OCI-LY7 (cell line): Measurements from ENCODE around the gene PIK3R3. TPM values are rescaled to one million over a fixed set of nuclear protein-coding genes. Genes with fewer than 3 reads are reported as not detected.

ENCODE experiments used
- BruUV-seq: library from RNA; stranded (reverse); fragments of 400-500 nt; replicated peaks from 2 replicates; lab custom pipeline; 2021; lab: Mats Ljungman, UMichigan
- CTCF ChIA-PET: fragments of 300-600 bp; sonication (Branson Sonifier 250); formaldehyde crosslinking; loops from one replicate; lab custom pipeline; 2022; ENCODE audit warnings: antibody characterized with exemption; ENCODE audit not compliant: unreplicated experiment; lab: Charles Lee
- POLR2A ChIA-PET: fragments of 300-600 bp; sonication (Branson Sonifier 250); formaldehyde crosslinking; loops from one replicate; lab custom pipeline; 2022; ENCODE audit warnings: antibody characterized with exemption; lab: Charles Lee
- DNase-seq: peaks from one replicate; pipeline ENCODE4 v3.0.0-alpha.2; 2015; ENCODE audit warnings: low spot score
- H2AFZ ChIP-seq: fragments of 200-600 bp; sonication (generic), shearing (Covaris generic); 2 replicates; pipeline ENCODE4 v1.6.1; 2014; ENCODE audit warnings: mild to moderate bottlenecking, antibody characterized with exemption, low read length, moderate library complexity
- H3K27ac ChIP-seq: fragments of 200-600 bp; sonication (generic); 2 replicates; pipeline ENCODE4 v1.5.1; 2014; ENCODE audit warnings: mixed run types, low read depth, mild to moderate bottlenecking, moderate library complexity, low read length, inconsistent platforms; ENCODE audit not compliant: poor library complexity, severe bottlenecking
- H3K36me3 ChIP-seq: fragments of 200-600 bp; sonication (generic); 2 replicates; pipeline ENCODE4 v1.6.1; 2014; ENCODE audit warnings: mild to moderate bottlenecking, antibody characterized with exemption, low read length, moderate library complexity, mixed read lengths; ENCODE audit not compliant: insufficient read depth
- H3K4me1 ChIP-seq: fragments of 200-600 bp; sonication (generic); 2 replicates; pipeline ENCODE4 v1.5.1; 2014; ENCODE audit warnings: mild to moderate bottlenecking, low read length; ENCODE audit not compliant: insufficient read depth, poor library complexity, severe bottlenecking
- H3K4me2 ChIP-seq: fragments of 200-600 bp; sonication (generic); 2 replicates; pipeline ENCODE4 v1.6.1; 2014; ENCODE audit warnings: mild to moderate bottlenecking, low read length
- H3K4me3 ChIP-seq: fragments of 200-600 bp; sonication (generic); 2 replicates; pipeline ENCODE4 v1.5.1; 2014; ENCODE audit warnings: mild to moderate bottlenecking, low read depth, low read length; ENCODE audit not compliant: poor library complexity, severe bottlenecking
- H3K79me2 ChIP-seq: fragments of 200-600 bp; sonication (generic); 2 replicates; pipeline ENCODE4 v1.6.1; 2016; ENCODE audit warnings: low read depth, mild to moderate bottlenecking, low read length, moderate library complexity, mixed read lengths; ENCODE audit not compliant: insufficient read depth
- H3K9me2 ChIP-seq: fragments of 200-600 bp; sonication (generic); 2 replicates; pipeline ENCODE4 v1.6.1; 2016; ENCODE audit warnings: mild to moderate bottlenecking, low read length, mixed read lengths; ENCODE audit not compliant: insufficient read depth
- H3K9me3 ChIP-seq: fragments of 200-600 bp; sonication (generic); 2 replicates; pipeline ENCODE4 v1.6.1; 2014; ENCODE audit warnings: mild to moderate bottlenecking, mixed run types, low read length, mixed read lengths
- H4K20me1 ChIP-seq: fragments of 200-600 bp; sonication (generic); 2 replicates; pipeline ENCODE4 v1.6.1; 2014; ENCODE audit warnings: mild to moderate bottlenecking, antibody characterized with exemption, low read length, moderate library complexity, mixed read lengths; ENCODE audit not compliant: insufficient read depth
- CTCF ChIP-seq: fragments of 200-600 bp; sonication (generic); conservative IDR thresholded peaks from 2 replicates; pipeline ENCODE4 v1.5.1; 2014; ENCODE audit warnings: mild to moderate bottlenecking, antibody characterized with exemption, low read length, moderate library complexity, mixed read lengths
- EZH2phosphoT487 ChIP-seq: fragments of 200-600 bp; sonication (generic); IDR thresholded peaks from 2 replicates; pipeline ENCODE4 v1.6.1; 2018; ENCODE audit warnings: low read depth, borderline replicate concordance, mild to moderate bottlenecking, mixed run types, antibody characterized with exemption, low read length, moderate library complexity, mixed read lengths
- intact Hi-C: fragments of 100-400 bp; cut with micrococcal nuclease; formaldehyde crosslinking; loops from one replicate; pipeline ENCODE4 v1.10.0; 2022; ENCODE audit not compliant: unreplicated experiment
- total RNA-seq, 2 experiments: library from RNA; depleted of rRNA in 1 of 2; stranded (reverse); fragments of >200 nt in 1 of 2; shearing (Covaris generic) in 1 of 2; gene quantifications; 2 replicates each; pipeline ENCODE4 v1.2.3, GENCODE V29; 2014 to 2022

PIK3R3 gene
- total RNA-seq, 2 experiments from 2014 or later: 12.7 to 27.0 TPM

- Histone ChIP-seq H3K4me3 (no peak overlapping the region), H4K20me1 (0 out of 2 replicates have a peak, but pooled peaks cover 6% of the 10 kb centered on the region), H3K27ac (no peak overlapping the region), H3K9me2 (no peaks in the 10 kb centered on the region), H3K36me3 (peaks cover 5% of the 10 kb centered on the region; the same call in 1 of the 2 replicates), H2AFZ (no peak overlapping the region), H3K79me2 (peaks cover 12% of the 10 kb centered on the region; the same call in 1 of the 2 replicates), H3K9me3 (peaks cover 4% of the 10 kb centered on the region; the same call in 1 of the 2 replicates), H3K4me1 (peaks cover 8% of the 10 kb centered on the region), H3K4me2 (no peak overlapping the region)
- TF ChIP-seq CTCF (no peak), EZH2phosphoT487 (no peak)
- BruUV-seq: no TSS peak
- POLR2A ChIA-PET: interaction anchor here (1.6 kb wide), 1 partner anchor 21 kb away, joined by 5 read pairs; no protein-coding TSS in a partner anchor
- CTCF ChIA-PET: no interaction called here
- intact Hi-C loops: no loop called here
- DNase-seq: no peak
Observed at GRCh38 chr1:46087891-46088290, 44.5 kb downstream of the PIK3R3 start.

GRCh38 chr1:46086576-46086975 lies 45.9 kb downstream of the PIK3R3 start:
- BruUV-seq: no TSS peak
- peaks cover 12% of the 10 kb centered on the region for H3K79me2 ChIP-seq

More at GRCh38 chr1:46086576-46086975, 45.9 kb downstream of the PIK3R3 start:
- Histone ChIP-seq H3K9me2 (no peaks in the 10 kb centered on the region), H3K4me1 (peaks cover 8% of the 10 kb centered on the region), H2AFZ (no peak overlapping the region), H4K20me1 (0 out of 2 replicates have a peak, but pooled peaks cover 6% of the 10 kb centered on the region), H3K27ac (no peak overlapping the region), H3K4me3 (no peak overlapping the region), H3K36me3 (peaks cover 5% of the 10 kb centered on the region; the same call in 1 of the 2 replicates), H3K4me2 (no peak overlapping the region), H3K9me3 (peaks cover 4% of the 10 kb centered on the region; the same call in 1 of the 2 replicates)
- DNase-seq: no peak
- ChIA-PET POLR2A (interaction anchor here (1.3 kb wide), 1 partner anchor 43 kb away, joined by 4 read pairs; no protein-coding TSS in a partner anchor), CTCF (no interaction called here)
- intact Hi-C loops: no loop called here
- no peak for TF ChIP-seq CTCF
- TF ChIP-seq EZH2phosphoT487: no peak
